WTC11 (cell line): Measurements from ENCODE around the gene DDC. TPM values are rescaled to one million over a fixed set of nuclear protein-coding genes. Genes with fewer than 3 reads are reported as not detected.

Experiments
- ATAC-seq: fragments of 200-7000 bp; cut with Tn5 transposase; 2 replicates; pipeline ENCODE4 v1.10.0; 2021; ENCODE audit warnings: mild to moderate bottlenecking, moderate library complexity
- CTCF ChIA-PET: fragments of 300-600 bp; sonication (Branson Sonifier 250); formaldehyde crosslinking; loops from one replicate; lab custom pipeline; 2021; ENCODE audit warnings: antibody characterized with exemption; lab: Charles Lee
- POLR2A ChIA-PET: fragments of 350-600 bp; sonication (Branson Sonifier 250); formaldehyde crosslinking; loops from one replicate; lab custom pipeline; 2021; ENCODE audit warnings: antibody characterized with exemption; lab: Charles Lee
- DNase-seq: peaks from one replicate; pipeline ENCODE4 v3.0.0; 2021; ENCODE audit warnings: low spot score
- H3K27ac Mint-ChIP-seq: 2 replicates; pipeline ENCODE4 v1.8.0; 2021; ENCODE audit warnings: mixed read lengths
- H3K27me3 Mint-ChIP-seq: 2 replicates; pipeline ENCODE4 v1.8.0; 2021; ENCODE audit warnings: low read depth, mild to moderate bottlenecking, moderate library complexity, mixed read lengths
- H3K36me3 Mint-ChIP-seq: 2 replicates; pipeline ENCODE4 v1.8.0; 2021; ENCODE audit warnings: mixed read lengths
- H3K4me1 Mint-ChIP-seq: 2 replicates; pipeline ENCODE4 v1.8.0; 2022; ENCODE audit warnings: mixed read lengths
- H3K4me3 Mint-ChIP-seq: 2 replicates; pipeline ENCODE4 v1.8.0; 2021; ENCODE audit warnings: mild to moderate bottlenecking, moderate library complexity, mixed read lengths
- H3K9me3 Mint-ChIP-seq: 2 replicates; pipeline ENCODE4 v1.8.0; 2021; ENCODE audit warnings: mixed read lengths
- AFF4 ChIP-seq: sonication (generic); formaldehyde crosslinking; IDR thresholded peaks from 2 replicates; pipeline ENCODE4 v1.8.1; 2023; ENCODE audit warnings: mild to moderate bottlenecking, missing genetic modification reagents, borderline replicate concordance
- AR ChIP-seq: fragments of 250-450 bp; sonication (Bioruptor Pico); IDR thresholded peaks from 2 replicates; pipeline ENCODE4 v1.9.0; 2021; ENCODE audit warnings: mild to moderate bottlenecking
- EMX1 ChIP-seq: fragments of 250-450 bp; sonication (Bioruptor Pico); IDR thresholded peaks from 2 replicates; pipeline ENCODE4 v1.8.0; 2021; ENCODE audit warnings: mild to moderate bottlenecking
- GRHL2 ChIP-seq: fragments of 250-450 bp; sonication (Bioruptor Pico); IDR thresholded peaks from 2 replicates; pipeline ENCODE4 v1.8.0; 2022; ENCODE audit warnings: mild to moderate bottlenecking, moderate library complexity; ENCODE audit not compliant: insufficient replicate concordance, severe bottlenecking
- NFE2L1 ChIP-seq: sonication (generic); formaldehyde crosslinking; IDR thresholded peaks from 2 replicates; pipeline ENCODE4 v1.8.1; 2023; ENCODE audit warnings: missing genetic modification reagents
- NR2C2 ChIP-seq: sonication (generic); formaldehyde crosslinking; IDR thresholded peaks from 2 replicates; pipeline ENCODE4 v1.8.0; 2022; ENCODE audit warnings: mild to moderate bottlenecking, missing genetic modification reagents
- NR3C1 ChIP-seq: sonication (generic); formaldehyde crosslinking; conservative IDR thresholded peaks from 2 replicates; pipeline ENCODE4 v1.8.1; 2023; ENCODE audit warnings: low read depth, mild to moderate bottlenecking, missing genetic modification reagents
- SOX15 ChIP-seq: fragments of 250-450 bp; sonication (Bioruptor Pico); IDR thresholded peaks from 2 replicates; pipeline ENCODE4 v1.9.0; 2021; ENCODE audit warnings: mild to moderate bottlenecking
- USF2 ChIP-seq: sonication (generic); formaldehyde crosslinking; IDR thresholded peaks from 2 replicates; pipeline ENCODE4 v1.8.1; 2023; ENCODE audit warnings: mild to moderate bottlenecking, missing genetic modification reagents, moderate library complexity
- ZNF263 ChIP-seq: sonication (generic); formaldehyde crosslinking; IDR thresholded peaks from 2 replicates; pipeline ENCODE4 v1.8.1; 2022; ENCODE audit warnings: low read depth, mild to moderate bottlenecking, moderate library complexity, missing genetic modification reagents
- ZNF423 ChIP-seq: fragments of 250-450 bp; sonication (Bioruptor Pico); IDR thresholded peaks from 2 replicates; pipeline ENCODE4 v2.1.2; 2022; ENCODE audit warnings: mild to moderate bottlenecking, moderate library complexity
- ZNF671 ChIP-seq: fragments of 250-450 bp; sonication (Bioruptor Pico); IDR thresholded peaks from 2 replicates; pipeline ENCODE4 v1.8.0; 2021; ENCODE audit warnings: mild to moderate bottlenecking
- ZSCAN18 ChIP-seq: fragments of 250-450 bp; sonication (Bioruptor Pico); IDR thresholded peaks from 2 replicates; pipeline ENCODE4 v2.1.2; 2022; ENCODE audit warnings: mild to moderate bottlenecking, moderate library complexity
- total RNA-seq: library from RNA; stranded (reverse); gene quantifications from 3 replicates; pipeline ENCODE4 v1.2.3, GENCODE V29; 2021

DDC gene
- total RNA-seq, 1 experiment from 2014 or later = not detected

- TF ChIP-seq GRHL2 (CRISPR knock-in tag) = no peak
- no peak for TF ChIP-seq SOX15
- TF ChIP-seq AFF4 = no peak
- TF ChIP-seq, all 79 proteins: peak for 0
- Mint-ChIP-seq H3K27ac (no peak overlapping the region), H3K36me3 (no peaks in the 10 kb centered on the region), H3K4me1 (peaks cover 17% of the 10 kb centered on the region), H3K27me3 (peaks cover 23% of the 10 kb centered on the region), H3K9me3 (no peaks in the 10 kb centered on the region), H3K4me3 (no peak overlapping the region)
- POLR2A ChIA-PET = no interaction called here
- no peak for DNase-seq
- CTCF ChIA-PET = no interaction called here
- ATAC-seq = no peak
Measured at GRCh38 chr7:50471970-50472369, 93.2 kb downstream of the DDC start.

- DNase-seq (no peak), ATAC-seq (no peak)
- no peaks in the 10 kb centered on the region for H3K9me3 Mint-ChIP-seq
- H3K27me3 Mint-ChIP-seq = peaks cover 28% of the 10 kb centered on the region
- CTCF ChIA-PET = interaction anchor here (0.9 to 1.5 kb wide), 2 partner anchors 162 to 692 kb away, joined by 3 to 5 read pairs; no protein-coding TSS in a partner anchor
- H3K4me3 Mint-ChIP-seq = no peak overlapping the region
- TF ChIP-seq ZNF671 (CRISPR knock-in tag) (no peak), ZNF423 (CRISPR knock-in tag) (peak; percentile 48; the same call in 1 of the 2 replicates), NR3C1 (CRISPR knock-in tag) (no peak), AR (no peak)
- H3K36me3 Mint-ChIP-seq = no peaks in the 10 kb centered on the region
- POLR2A ChIA-PET = no interaction called here
- H3K4me1 Mint-ChIP-seq = peaks cover 10% of the 10 kb centered on the region
- no peak overlapping the region for H3K27ac Mint-ChIP-seq
Measured at GRCh38 chr7:50470250-50471163, 94.7 kb downstream of the DDC start.

GRCh38 chr7:50469181-50469580 lies 96.0 kb downstream of the DDC start:
- Mint-ChIP-seq H3K4me1 (0 out of 2 replicates have a peak, but pooled peaks cover 5% of the 10 kb centered on the region), H3K27me3 (peaks cover 28% of the 10 kb centered on the region), H3K4me3 (no peak overlapping the region), H3K27ac (no peak overlapping the region), H3K36me3 (no peaks in the 10 kb centered on the region), H3K9me3 (no peaks in the 10 kb centered on the region)
- ChIA-PET CTCF (interaction anchor here (0.7 to 2.4 kb wide), 6 partner anchors 94 to 694 kb away, joined by 3 to 12 read pairs (median 6); no protein-coding TSS in a partner anchor), POLR2A (no interaction called here)
- TF ChIP-seq AR = no peak
- no peak for TF ChIP-seq ZNF263 (CRISPR knock-in tag)
- no peak for TF ChIP-seq GRHL2 (CRISPR knock-in tag)
- TF ChIP-seq USF2 (CRISPR knock-in tag) = no peak
- no peak for TF ChIP-seq ZSCAN18
- no peak for TF ChIP-seq NR2C2 (CRISPR knock-in tag)
- TF ChIP-seq EMX1 = no peak
- no peak for TF ChIP-seq NFE2L1
- no peak for TF ChIP-seq AFF4
- DNase-seq = no peak
- no peak for ATAC-seq
